Bronchial epithelial cell (primary cell): Measurements from ENCODE around the gene DPM2. TPM values are rescaled to one million over a fixed set of nuclear protein-coding genes. Genes with fewer than 3 reads are reported as not detected.

ENCODE experiments used
- DNase-seq: peaks from one replicate; pipeline ENCODE4 v3.0.0-alpha.2; 2010; ENCODE audit warnings: low read depth
- FAIRE-seq: peaks from 2 replicates; lab custom pipeline; 2011; peaks lifted over from hg19 to GRCh38; lab: Jason Lieb, UNC
- H3K27me3 ChIP-seq: 2 replicates; pipeline ENCODE4 v1.5.1; 2011; ENCODE audit warnings: low read length; ENCODE audit not compliant: control insufficient read depth, insufficient read depth
- H3K36me3 ChIP-seq: 2 replicates; pipeline ENCODE4 v1.5.1; 2011; ENCODE audit warnings: low read length; ENCODE audit not compliant: control insufficient read depth, insufficient read depth
- H3K4me3 ChIP-seq: 2 replicates; pipeline ENCODE4 v1.5.1; 2011; ENCODE audit warnings: mild to moderate bottlenecking, low read depth, low read length, control low read depth
- total RNA-seq: library from RNA; depleted of rRNA; stranded (reverse); fragments of >200 nt; gene quantifications from 2 replicates; pipeline ENCODE4 v1.2.1, GENCODE V29; 2014
- TF ChIP-seq, protein P1 (sequence below): IDR thresholded peaks from 2 replicates; pipeline ENCODE4 v1.5.1; 2011; ENCODE audit warnings: mild to moderate bottlenecking, moderate library complexity, low read length, control low read depth, inconsistent platforms; ENCODE audit not compliant: insufficient read depth, severe bottlenecking

DPM2 gene
- total RNA-seq, 1 donor from 2014 or later, result 11.8 TPM

DNA sequence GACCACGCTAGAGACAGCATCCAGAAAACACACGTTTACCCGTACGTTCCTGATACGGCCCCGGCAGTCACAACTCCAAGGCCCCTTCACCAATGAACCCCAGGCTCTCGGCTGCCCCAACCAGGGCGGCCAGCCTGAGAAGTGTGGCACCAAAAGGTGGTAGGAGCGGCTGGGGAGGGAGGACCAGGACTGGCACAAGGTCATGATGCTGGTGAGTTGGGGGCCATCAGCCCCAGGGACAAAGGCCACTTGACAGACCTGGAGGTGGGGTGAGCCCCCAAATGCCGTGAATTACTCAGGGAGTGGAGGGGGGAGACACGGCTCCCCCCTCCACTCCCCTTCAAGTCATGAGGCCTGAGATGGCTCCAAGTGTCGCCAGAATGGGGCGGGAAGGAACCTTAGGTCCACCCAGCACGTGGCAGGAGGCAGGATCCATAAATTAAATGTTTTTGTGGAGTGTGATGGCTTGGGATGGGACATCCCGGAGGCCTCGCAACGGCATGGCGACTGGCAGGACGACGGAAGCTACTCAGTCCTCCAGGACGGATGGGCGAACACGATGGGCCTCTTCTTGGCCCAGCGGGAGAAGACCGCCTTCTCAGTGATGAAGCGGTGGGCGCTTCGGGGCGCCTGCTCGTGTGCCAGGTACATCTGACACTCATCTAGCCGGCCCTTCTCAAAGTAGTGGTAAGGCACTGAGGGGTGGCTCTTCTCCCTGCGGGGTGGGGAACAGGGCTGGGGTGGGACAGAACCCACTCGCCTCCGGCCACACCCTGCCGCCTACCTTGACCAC, 29.6 kb downstream of the DPM2 start:
- FAIRE-seq (no peak), DNase-seq (no peak)
- no peak overlapping the region for H3K4me3 ChIP-seq
- H3K36me3 ChIP-seq, result peaks cover 27% of the 10 kb centered on the region
- TF ChIP-seq, protein P1, sequence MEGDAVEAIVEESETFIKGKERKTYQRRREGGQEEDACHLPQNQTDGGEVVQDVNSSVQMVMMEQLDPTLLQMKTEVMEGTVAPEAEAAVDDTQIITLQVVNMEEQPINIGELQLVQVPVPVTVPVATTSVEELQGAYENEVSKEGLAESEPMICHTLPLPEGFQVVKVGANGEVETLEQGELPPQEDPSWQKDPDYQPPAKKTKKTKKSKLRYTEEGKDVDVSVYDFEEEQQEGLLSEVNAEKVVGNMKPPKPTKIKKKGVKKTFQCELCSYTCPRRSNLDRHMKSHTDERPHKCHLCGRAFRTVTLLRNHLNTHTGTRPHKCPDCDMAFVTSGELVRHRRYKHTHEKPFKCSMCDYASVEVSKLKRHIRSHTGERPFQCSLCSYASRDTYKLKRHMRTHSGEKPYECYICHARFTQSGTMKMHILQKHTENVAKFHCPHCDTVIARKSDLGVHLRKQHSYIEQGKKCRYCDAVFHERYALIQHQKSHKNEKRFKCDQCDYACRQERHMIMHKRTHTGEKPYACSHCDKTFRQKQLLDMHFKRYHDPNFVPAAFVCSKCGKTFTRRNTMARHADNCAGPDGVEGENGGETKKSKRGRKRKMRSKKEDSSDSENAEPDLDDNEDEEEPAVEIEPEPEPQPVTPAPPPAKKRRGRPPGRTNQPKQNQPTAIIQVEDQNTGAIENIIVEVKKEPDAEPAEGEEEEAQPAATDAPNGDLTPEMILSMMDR, result no peak
- no peaks in the 10 kb centered on the region for H3K27me3 ChIP-seq

DNA sequence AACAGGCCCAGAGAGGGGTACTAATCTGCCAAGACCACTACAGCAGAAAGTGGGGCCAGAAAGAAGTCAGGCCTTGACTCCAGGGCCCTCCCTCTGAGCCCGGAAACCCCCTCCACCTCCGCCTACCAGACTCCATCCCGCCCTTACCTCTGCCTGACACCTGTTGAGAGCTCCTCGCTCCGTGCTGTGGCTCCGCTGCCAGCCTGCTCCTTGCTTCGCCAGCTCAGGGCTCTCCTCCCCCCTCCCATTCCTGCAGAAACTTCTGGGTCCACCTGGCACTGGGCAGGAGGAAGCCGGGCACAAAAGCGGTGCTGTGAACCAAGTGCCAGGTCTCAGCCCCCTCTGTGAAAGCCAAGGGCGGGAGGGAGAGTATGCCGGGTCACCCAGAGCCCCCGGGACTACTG, 31.9 kb downstream of the DPM2 start:
- FAIRE-seq (no peak), DNase-seq (no peak)
- TF ChIP-seq, protein P1, result no peak
- Histone ChIP-seq H3K27me3 (no peaks in the 10 kb centered on the region), H3K4me3 (no peak overlapping the region), H3K36me3 (peaks cover 14% of the 10 kb centered on the region)

DNA sequence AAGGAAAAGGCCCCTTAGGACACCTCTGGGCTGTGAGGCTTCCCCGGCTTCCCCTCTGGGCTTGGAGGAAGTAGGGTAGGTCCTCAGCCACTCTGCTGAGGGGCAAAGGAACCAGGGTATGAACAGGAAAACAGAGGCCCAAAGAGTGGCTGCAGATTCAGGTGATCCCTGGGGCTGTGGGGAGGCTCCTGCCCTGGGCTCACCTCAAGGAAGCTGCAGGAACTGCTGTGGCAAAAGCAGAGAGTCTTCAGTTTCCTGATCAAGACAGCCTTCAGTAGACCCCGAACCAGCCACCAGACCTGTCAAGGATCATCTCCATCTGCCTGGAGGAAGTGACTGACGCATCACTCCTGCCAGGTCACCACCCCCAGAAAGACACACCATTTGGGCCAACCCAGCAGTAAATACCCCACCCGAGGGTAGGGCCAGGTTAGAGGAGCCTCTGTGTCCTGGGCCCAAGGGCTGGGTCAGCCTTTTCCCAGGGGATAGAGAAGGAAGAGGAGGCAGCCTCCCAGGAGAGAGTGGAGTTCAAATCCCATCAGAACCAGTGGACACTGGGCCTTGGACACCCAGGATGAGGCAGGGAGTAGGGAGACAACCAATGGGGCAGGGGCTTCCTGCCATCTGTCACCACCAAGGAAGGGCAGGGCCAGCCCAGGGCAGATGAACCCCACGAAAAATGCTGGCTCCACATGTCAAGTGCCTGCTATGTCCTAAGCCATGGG, 32.5 kb downstream of the DPM2 start:
- Histone ChIP-seq H3K36me3 (peaks cover 12% of the 10 kb centered on the region), H3K27me3 (no peaks in the 10 kb centered on the region), H3K4me3 (no peak overlapping the region)
- DNase-seq (no peak), FAIRE-seq (no peak)
- TF ChIP-seq, protein P1, result no peak

DNA sequence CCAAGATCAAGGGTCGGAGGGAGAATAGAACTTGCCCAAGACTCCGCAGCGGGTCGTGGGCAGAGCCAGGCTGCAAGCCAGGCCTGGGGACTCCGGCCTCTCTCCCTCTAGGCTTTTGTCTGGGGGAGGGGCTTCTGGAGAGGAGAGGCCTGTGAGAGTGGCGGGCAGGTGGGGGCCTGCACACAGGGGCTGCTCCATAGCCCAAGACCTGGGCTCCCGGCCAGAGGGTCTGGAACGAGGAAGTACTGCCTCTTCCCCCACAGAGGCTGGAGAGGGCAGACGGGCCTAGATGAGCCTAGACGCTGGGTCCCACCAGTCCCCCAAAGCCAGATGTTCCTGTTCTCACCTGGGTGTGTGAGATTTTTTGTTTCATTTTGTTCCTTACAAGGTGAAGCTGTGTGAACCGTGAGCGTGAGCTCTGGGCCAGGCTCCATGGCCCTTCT, 33.1 kb downstream of the DPM2 start:
- TF ChIP-seq, protein P1, result no peak
- DNase-seq (peak; percentile 50), FAIRE-seq (no peak)
- Histone ChIP-seq H3K36me3 (peaks cover 8% of the 10 kb centered on the region), H3K4me3 (no peak overlapping the region), H3K27me3 (no peaks in the 10 kb centered on the region)

DNA sequence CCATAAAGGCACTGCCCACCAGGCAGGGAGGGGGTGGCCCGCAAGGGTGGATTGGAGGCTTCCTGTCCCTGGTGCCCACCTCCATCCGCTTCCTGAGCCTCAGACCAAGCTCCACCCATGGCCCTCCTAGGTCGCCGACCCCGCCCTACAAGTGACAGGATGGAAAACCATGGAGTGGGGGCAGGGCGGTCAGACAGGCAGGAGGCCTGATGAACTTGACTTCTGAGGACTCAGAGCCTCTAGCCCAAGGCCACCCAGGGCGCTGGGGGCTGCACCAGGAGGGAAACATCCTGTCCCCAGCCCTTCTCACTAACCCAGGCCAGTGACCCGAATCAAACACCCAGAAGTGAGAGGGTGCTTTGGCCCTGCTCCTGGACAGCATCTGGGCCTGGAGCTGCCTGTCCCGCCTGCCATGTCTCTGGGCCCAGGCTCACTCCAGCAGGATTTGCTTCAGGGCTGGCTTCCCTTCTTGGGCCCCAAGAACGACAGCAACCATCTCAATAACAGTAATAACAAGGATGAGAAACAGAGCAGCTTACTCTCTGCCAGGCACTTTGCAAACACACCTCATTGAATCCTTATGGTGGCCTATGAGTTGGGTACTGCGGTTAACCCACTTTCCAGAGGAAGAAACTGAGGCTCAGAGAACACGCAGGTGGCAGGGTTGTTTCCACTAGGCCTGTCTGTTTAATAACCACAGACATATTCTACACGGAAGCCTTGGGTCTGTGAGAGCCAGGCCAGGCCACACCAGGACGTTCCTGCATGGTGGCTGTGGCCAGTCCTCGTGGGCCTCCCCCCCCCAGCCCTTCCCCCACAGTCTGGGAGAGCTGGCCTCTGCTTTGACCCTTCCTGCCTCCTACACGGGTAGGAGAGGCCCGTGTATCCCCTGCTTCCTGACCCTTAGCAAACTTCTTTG, 33.8 kb downstream of the DPM2 start:
- no peak overlapping the region for H3K4me3 ChIP-seq
- no peaks in the 10 kb centered on the region for H3K27me3 ChIP-seq
- H3K36me3 ChIP-seq, result peaks cover 7% of the 10 kb centered on the region
- TF ChIP-seq, protein P1, result no peak
- no peak for DNase-seq
- no peak for FAIRE-seq
